Progenitor cell of endocrine pancreas (in vitro differentiated cells): ENCODE measurements around the gene TMEM184B. TPM values are rescaled to one million over a fixed set of nuclear protein-coding genes. Genes with fewer than 3 reads are reported as not detected.

ENCODE experiments used
- DNase-seq: peaks from one replicate; pipeline ENCODE4 v3.0.0; 2021; ENCODE audit warnings: low spot score; ENCODE audit not compliant: unreplicated experiment
- H3K27ac Mint-ChIP-seq: 2 replicates; pipeline ENCODE4 v1.8.0; 2021; ENCODE audit warnings: mild to moderate bottlenecking, moderate library complexity, mixed read lengths
- H3K27me3 Mint-ChIP-seq: 2 replicates; pipeline ENCODE4 v1.8.0; 2021; ENCODE audit warnings: mixed read lengths
- H3K36me3 Mint-ChIP-seq: 2 replicates; pipeline ENCODE4 v1.8.0; 2022; ENCODE audit warnings: mixed read lengths; ENCODE audit not compliant: insufficient read depth
- H3K4me1 Mint-ChIP-seq: 2 replicates; pipeline ENCODE4 v1.8.0; 2021; ENCODE audit warnings: low read depth, mixed read lengths
- H3K4me3 Mint-ChIP-seq: 2 replicates; pipeline ENCODE4 v1.8.0; 2021; ENCODE audit warnings: low read depth, mild to moderate bottlenecking, moderate library complexity, mixed read lengths
- H3K9me3 Mint-ChIP-seq: 2 replicates; pipeline ENCODE4 v1.8.0; 2021; ENCODE audit warnings: low read depth, mixed read lengths
- total RNA-seq: library from RNA; stranded (reverse); gene quantifications from 2 replicates; pipeline ENCODE4 v1.2.1, GENCODE V29; 2021
- TF ChIP-seq, protein P1 (sequence below): fragments of 200-600 bp; sonication (generic); IDR thresholded peaks from one replicate; pipeline ENCODE4 v1.5.0; 2021; ENCODE audit warnings: antibody characterized with exemption, mild to moderate bottlenecking; ENCODE audit not compliant: unreplicated experiment

Gene TMEM184B
- total RNA-seq, 1 donor from 2014 or later: 71.7 TPM

- TF ChIP-seq, protein P1, sequence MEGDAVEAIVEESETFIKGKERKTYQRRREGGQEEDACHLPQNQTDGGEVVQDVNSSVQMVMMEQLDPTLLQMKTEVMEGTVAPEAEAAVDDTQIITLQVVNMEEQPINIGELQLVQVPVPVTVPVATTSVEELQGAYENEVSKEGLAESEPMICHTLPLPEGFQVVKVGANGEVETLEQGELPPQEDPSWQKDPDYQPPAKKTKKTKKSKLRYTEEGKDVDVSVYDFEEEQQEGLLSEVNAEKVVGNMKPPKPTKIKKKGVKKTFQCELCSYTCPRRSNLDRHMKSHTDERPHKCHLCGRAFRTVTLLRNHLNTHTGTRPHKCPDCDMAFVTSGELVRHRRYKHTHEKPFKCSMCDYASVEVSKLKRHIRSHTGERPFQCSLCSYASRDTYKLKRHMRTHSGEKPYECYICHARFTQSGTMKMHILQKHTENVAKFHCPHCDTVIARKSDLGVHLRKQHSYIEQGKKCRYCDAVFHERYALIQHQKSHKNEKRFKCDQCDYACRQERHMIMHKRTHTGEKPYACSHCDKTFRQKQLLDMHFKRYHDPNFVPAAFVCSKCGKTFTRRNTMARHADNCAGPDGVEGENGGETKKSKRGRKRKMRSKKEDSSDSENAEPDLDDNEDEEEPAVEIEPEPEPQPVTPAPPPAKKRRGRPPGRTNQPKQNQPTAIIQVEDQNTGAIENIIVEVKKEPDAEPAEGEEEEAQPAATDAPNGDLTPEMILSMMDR: no peak
- H3K4me3 Mint-ChIP-seq: no peak overlapping the region
- peaks cover 22% of the 10 kb centered on the region for H3K27me3 Mint-ChIP-seq
- no peak overlapping the region for H3K27ac Mint-ChIP-seq
- no peak for DNase-seq
- peaks cover 6% of the 10 kb centered on the region for H3K4me1 Mint-ChIP-seq
- no peaks in the 10 kb centered on the region for H3K9me3 Mint-ChIP-seq
- H3K36me3 Mint-ChIP-seq: peaks cover 3% of the 10 kb centered on the region
Measured at GRCh38 chr22:38211556-38211955, 61.3 kb downstream of the TMEM184B start.

DNA sequence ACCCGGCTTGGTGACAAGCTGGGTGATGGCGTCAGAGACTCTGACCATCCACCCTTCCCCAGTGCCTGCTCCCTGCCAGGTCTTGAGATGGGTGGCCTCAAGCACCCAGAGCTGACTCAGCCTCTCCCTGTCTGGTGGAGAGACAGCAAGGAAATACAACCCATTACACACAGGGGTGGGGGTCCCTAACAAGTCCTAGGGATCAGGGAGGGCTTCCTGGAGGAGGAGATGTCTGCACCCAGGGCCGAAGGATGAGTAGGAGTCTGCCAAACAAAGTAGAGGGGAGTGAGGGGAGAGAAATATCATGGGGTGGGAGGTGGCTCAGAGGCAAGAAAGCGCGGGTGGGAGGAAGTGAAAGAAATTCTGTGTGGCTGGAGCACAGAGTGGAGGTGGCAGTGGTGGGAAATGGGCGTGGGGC, 64.2 kb downstream of the TMEM184B start:
- Mint-ChIP-seq H3K27me3 (peaks cover 13% of the 10 kb centered on the region), H3K4me1 (peaks cover 2% of the 10 kb centered on the region), H3K4me3 (no peak overlapping the region), H3K27ac (peak overlapping the region; percentile 69), H3K9me3 (no peaks in the 10 kb centered on the region), H3K36me3 (no peaks in the 10 kb centered on the region)
- DNase-seq: no peak
- TF ChIP-seq, protein P1: no peak

DNA sequence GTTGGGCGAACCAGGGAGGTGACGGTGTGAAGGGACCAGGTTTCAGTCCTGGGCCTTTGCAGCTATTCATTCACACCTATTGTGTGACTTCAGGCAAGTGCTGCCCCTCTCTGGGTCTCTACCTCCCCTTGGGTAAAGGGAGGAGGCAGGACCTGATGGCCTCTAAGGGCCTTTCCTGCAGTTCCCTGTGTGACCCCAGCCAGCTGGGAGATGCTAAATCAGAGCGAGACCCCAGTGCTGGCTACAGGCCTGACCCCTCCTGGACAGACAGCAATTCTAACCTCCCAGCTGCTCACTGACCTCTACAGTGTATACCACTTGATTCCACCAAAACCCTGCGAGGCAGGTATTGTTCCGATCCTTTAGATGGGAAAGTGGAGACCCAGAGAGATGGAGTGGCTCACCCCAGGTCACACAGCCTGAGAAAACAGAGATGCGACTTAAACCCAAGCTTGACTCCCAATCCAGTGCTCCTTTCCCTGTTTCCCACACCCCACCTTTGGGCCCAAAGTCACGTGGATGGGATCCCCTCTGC, 64.8 kb downstream of the TMEM184B start:
- no peak overlapping the region for H3K27ac Mint-ChIP-seq
- TF ChIP-seq, protein P1: no peak
- no peaks in the 10 kb centered on the region for H3K36me3 Mint-ChIP-seq
- peaks cover 2% of the 10 kb centered on the region for H3K4me1 Mint-ChIP-seq
- no peaks in the 10 kb centered on the region for H3K9me3 Mint-ChIP-seq
- no peak for DNase-seq
- no peak overlapping the region for H3K4me3 Mint-ChIP-seq
- peaks cover 8% of the 10 kb centered on the region for H3K27me3 Mint-ChIP-seq

DNA sequence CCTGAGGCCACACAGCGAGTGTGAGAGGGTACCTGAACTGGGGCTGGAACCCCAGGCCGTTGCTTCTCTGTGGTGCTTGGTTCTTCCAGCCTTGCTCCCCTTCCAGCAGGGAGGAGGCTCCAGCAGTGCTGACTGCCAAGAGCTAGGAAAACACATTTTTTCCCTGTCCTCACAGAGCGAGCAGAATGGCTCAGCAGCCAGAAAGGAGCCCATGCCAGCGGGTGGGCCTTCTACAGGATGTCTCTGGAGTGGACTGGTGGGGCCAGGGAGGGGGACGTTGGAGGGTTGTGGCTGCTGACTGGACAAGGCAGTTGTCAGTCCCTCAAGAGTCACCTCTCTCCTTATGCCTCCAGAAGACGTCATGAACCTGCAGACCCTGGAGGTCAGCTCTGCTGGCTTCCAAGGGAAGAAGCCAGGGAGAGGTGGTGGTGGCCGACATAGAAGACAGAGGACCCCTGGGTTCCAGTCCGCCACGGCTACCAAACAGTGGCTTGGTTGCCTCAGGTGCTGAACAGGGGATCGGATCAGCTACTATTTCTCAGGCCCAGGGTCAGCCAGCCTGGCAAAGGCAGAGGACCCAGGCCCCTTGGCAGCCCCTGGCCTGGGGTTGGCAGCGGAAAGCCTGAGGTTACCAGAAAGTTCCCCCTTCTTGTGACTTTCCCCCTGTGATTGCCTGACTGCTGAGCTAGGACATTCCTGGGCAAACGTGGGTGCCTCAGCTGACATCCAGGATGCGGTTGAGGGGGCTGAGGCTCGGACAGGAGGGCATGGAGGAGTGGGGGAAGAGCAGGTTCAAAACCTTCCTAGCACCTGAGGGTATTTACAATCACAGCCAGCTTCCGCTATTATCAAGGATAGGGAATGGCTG, 67.3 kb downstream of the TMEM184B start:
- Mint-ChIP-seq H3K9me3 (no peaks in the 10 kb centered on the region), H3K27ac (peak overlapping the region; percentile 64), H3K36me3 (no peaks in the 10 kb centered on the region), H3K27me3 (peaks cover 3% of the 10 kb centered on the region), H3K4me1 (peaks cover 4% of the 10 kb centered on the region), H3K4me3 (no peak overlapping the region)
- TF ChIP-seq, protein P1: no peak
- no peak for DNase-seq

- TF ChIP-seq, protein P1: no peak
- DNase-seq: no peak
- no peak overlapping the region for H3K27ac Mint-ChIP-seq
- no peaks in the 10 kb centered on the region for H3K9me3 Mint-ChIP-seq
- peaks cover 4% of the 10 kb centered on the region for H3K4me1 Mint-ChIP-seq
- peaks cover 3% of the 10 kb centered on the region for H3K27me3 Mint-ChIP-seq
- no peak overlapping the region for H3K4me3 Mint-ChIP-seq
- H3K36me3 Mint-ChIP-seq: no peaks in the 10 kb centered on the region
Measured at GRCh38 chr22:38204784-38205183, 68.0 kb downstream of the TMEM184B start.
